KMS-11 (cell line): ENCODE results near the gene SMAD7.

Experiments used
- H2AFZ ChIP-seq: fragments of 200-600 bp; sonication (generic); 2 replicates; pipeline ENCODE4 v1.6.1; 2016; ENCODE audit warnings: antibody characterized with exemption, mixed run types, low read depth
- H3K27ac ChIP-seq: fragments of 200-600 bp; sonication (generic); 2 replicates; pipeline ENCODE4 v1.6.1; 2016; ENCODE audit warnings: mild to moderate bottlenecking, mixed run types
- H3K27me3 ChIP-seq: fragments of 200-600 bp; sonication (generic); 2 replicates; pipeline ENCODE4 v1.6.1; 2017; ENCODE audit warnings: mild to moderate bottlenecking, low read depth, mixed run types, moderate library complexity; ENCODE audit not compliant: insufficient read depth
- H3K36me3 ChIP-seq: fragments of 200-600 bp; sonication (generic); 2 replicates; pipeline ENCODE4 v1.6.1; 2017; ENCODE audit warnings: mild to moderate bottlenecking, mixed run types; ENCODE audit not compliant: insufficient read depth
- H3K4me1 ChIP-seq: fragments of 200-600 bp; sonication (generic); 2 replicates; pipeline ENCODE4 v1.6.1; 2016; ENCODE audit warnings: mild to moderate bottlenecking, low read depth, mixed run types; ENCODE audit not compliant: poor library complexity, severe bottlenecking
- H3K4me2 ChIP-seq: fragments of 200-600 bp; sonication (generic); 2 replicates; pipeline ENCODE4 v1.7.0; 2016; ENCODE audit warnings: mild to moderate bottlenecking, mixed run types
- H3K4me3 ChIP-seq: fragments of 200-600 bp; sonication (generic); IDR thresholded peaks from 2 replicates; pipeline ENCODE4 v1.6.1; 2017; ENCODE audit warnings: low read depth, low read length, mixed read lengths; ENCODE audit not compliant: insufficient read depth
- H3K79me2 ChIP-seq: fragments of 200-600 bp; sonication (generic); 2 replicates; pipeline ENCODE4 v1.6.1; 2016; ENCODE audit warnings: low read depth, mixed run types; ENCODE audit not compliant: insufficient read depth
- H3K9ac ChIP-seq: fragments of 200-600 bp; sonication (generic); 2 replicates; pipeline ENCODE4 v1.6.1; 2016; ENCODE audit warnings: mild to moderate bottlenecking, mixed run types
- H4K20me1 ChIP-seq: fragments of 200-600 bp; sonication (generic); 2 replicates; pipeline ENCODE4 v1.6.1; 2016; ENCODE audit warnings: mild to moderate bottlenecking, mixed run types; ENCODE audit not compliant: insufficient read depth
- TF ChIP-seq, protein P1 (sequence below): fragments of 200-600 bp; sonication (generic); conservative IDR thresholded peaks from 2 replicates; pipeline ENCODE4 v1.6.1; 2017; ENCODE audit warnings: low read depth, mild to moderate bottlenecking, antibody characterized with exemption, low read length, moderate library complexity, mixed read lengths

The SMAD7 gene

DNA sequence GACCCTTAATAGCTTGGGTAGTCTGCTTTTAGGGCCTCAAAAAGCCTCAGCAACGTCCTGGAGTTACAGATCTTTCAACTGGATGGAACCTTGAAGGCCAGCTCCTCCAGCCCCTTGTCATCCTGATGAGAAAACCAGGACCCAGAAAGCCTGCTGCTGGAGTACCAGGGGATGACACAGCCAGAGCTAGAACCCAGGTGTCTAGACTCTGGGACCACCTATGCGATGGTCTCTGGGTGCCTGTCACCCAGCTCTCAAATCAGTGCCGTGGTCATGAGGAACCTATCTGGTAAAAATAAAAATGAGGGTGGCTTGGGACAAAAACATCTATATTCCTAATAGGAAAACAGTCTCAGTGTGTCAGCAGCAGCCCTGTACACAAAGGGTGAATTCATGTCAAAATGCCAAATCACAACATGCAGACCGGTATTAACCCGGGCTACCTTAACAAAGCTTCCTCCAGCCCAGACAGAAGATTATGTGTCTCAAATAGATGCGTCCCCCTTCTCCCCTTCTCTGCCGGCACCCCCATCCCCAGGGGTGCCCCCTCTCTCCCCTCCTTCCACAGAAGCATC is 28.5 kb downstream of the SMAD7 start:
- TF ChIP-seq, protein P1, sequence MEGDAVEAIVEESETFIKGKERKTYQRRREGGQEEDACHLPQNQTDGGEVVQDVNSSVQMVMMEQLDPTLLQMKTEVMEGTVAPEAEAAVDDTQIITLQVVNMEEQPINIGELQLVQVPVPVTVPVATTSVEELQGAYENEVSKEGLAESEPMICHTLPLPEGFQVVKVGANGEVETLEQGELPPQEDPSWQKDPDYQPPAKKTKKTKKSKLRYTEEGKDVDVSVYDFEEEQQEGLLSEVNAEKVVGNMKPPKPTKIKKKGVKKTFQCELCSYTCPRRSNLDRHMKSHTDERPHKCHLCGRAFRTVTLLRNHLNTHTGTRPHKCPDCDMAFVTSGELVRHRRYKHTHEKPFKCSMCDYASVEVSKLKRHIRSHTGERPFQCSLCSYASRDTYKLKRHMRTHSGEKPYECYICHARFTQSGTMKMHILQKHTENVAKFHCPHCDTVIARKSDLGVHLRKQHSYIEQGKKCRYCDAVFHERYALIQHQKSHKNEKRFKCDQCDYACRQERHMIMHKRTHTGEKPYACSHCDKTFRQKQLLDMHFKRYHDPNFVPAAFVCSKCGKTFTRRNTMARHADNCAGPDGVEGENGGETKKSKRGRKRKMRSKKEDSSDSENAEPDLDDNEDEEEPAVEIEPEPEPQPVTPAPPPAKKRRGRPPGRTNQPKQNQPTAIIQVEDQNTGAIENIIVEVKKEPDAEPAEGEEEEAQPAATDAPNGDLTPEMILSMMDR: no peak
- Histone ChIP-seq H3K4me3 (no peak overlapping the region), H3K79me2 (peaks cover 98% of the 10 kb centered on the region), H3K9ac (peak overlapping the region; percentile 43; the same call in 1 of the 2 replicates), H3K4me2 (peak overlapping the region; percentile 92), H3K4me1 (peaks cover 98% of the 10 kb centered on the region), H2AFZ (no peak overlapping the region), H4K20me1 (no peaks in the 10 kb centered on the region), H3K36me3 (peaks cover 8% of the 10 kb centered on the region; the same call in 1 of the 2 replicates), H3K27ac (peak overlapping the region; percentile 92), H3K27me3 (no peaks in the 10 kb centered on the region)

DNA sequence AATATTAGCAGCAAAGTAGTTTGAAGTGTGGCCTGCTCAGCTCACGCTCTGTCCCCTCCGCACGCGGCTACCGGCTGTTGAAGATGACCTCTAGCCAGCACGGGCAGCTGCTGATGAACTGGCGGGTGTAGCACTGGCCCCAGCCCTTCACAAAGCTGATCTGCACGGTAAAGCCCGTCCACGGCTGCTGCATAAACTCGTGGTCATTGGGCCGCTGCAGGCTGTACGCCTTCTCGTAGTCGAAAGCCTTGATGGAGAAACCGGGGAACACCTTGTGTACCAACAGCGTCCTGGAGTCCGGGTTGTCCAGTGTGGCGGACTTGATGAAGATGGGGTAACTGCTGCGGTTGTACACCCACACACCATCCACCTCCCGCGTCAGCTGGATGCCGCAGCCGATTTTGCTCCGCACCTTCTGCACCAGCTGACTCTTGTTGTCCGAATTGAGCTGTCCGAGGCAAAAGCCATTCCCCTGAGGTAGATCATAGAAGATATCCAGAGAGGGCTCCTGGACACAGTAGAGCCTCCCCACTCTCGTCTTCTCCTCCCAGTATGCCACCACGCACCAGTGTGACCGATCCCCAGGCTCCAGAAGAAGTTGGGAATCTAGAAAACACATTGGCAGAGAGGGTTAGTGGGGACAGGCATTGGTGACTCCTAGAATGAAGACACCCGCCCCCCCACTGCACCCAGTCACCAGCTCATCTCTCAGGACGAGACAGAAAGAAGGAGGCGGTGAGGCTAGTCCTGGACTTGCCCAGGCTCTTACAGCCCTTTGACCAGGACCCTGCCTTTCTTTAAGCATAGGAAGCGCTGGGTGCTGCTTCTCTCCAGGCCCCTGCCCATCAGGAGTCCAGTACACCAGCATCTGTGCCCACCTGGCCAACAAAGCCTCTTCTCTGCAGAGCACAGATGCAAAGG is 29.2 kb downstream of the SMAD7 start:
- TF ChIP-seq, protein P1: no peak
- Histone ChIP-seq H3K4me1 (peaks cover 98% of the 10 kb centered on the region), H3K36me3 (peaks cover 8% of the 10 kb centered on the region; the same call in 1 of the 2 replicates), H4K20me1 (no peaks in the 10 kb centered on the region), H3K4me2 (peak overlapping the region; percentile 92; the same call in 1 of the 2 replicates), H3K27ac (peak overlapping the region; percentile 92; the same call in 1 of the 2 replicates), H3K9ac (peak overlapping the region; percentile 43; the same call in 1 of the 2 replicates), H3K27me3 (no peaks in the 10 kb centered on the region), H2AFZ (no peak overlapping the region), H3K4me3 (no peak overlapping the region), H3K79me2 (peaks cover 93% of the 10 kb centered on the region)

DNA sequence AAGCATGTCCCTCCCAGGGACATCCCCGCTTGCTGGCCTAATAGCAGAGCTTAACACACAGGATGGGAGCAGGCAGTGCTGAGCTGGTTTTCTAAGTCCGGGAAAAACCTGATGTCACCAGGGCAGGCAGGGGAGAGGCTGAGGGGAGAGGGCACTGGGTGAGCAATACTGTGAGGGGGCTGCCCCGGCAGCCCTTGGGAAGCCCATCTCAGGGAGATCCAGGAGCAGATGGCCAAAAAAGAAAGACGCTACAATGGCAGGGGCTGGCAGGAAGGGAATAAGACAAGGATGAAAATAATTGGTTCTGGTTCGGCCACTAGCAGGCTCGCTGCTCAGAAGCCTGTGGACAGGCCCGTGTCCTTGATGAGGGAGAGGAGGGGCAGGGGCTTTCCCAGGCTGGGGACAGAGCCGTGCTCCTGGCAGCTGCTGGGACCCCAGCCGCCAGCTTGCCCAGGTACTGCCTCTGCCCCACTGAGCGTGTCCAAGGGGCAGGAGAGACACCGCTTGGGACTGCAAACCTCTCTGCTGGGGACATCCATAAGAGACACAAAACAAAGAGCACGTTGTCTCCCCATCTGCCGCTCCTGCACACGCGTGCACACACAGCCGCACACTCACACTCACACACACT is 30.2 kb downstream of the SMAD7 start:
- H3K27ac ChIP-seq: peak overlapping the region; percentile 10; the same call in 1 of the 2 replicates
- TF ChIP-seq, protein P1: no peak
- peak overlapping the region; percentile 92; the same call in 1 of the 2 replicates for H3K4me2 ChIP-seq
- peaks cover 83% of the 10 kb centered on the region for H3K79me2 ChIP-seq
- H3K36me3 ChIP-seq: peaks cover 8% of the 10 kb centered on the region; the same call in 1 of the 2 replicates
- H3K27me3 ChIP-seq: no peaks in the 10 kb centered on the region
- no peak overlapping the region for H2AFZ ChIP-seq
- H4K20me1 ChIP-seq: no peaks in the 10 kb centered on the region
- H3K4me3 ChIP-seq: no peak overlapping the region
- H3K9ac ChIP-seq: no peak overlapping the region
- peaks cover 99% of the 10 kb centered on the region for H3K4me1 ChIP-seq

DNA sequence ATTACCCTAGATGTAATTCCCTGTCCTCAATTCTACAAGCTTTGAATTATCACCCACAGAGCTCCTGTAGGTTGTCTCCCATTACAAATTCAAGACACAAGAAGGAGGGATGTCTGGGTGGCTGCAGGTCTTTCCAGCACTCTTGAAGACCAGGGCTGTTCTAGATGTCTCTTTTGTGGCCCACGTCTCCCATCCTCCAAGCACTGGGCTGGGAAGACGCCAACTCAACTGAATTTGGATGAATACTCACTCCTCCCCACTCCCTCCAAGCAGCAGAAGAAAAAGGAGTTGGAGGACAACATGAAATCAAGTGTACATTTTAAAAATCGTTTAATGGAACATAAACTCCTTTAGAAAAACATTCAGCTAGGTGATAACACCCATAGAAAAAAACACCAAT is 31.2 kb downstream of the SMAD7 start:
- Histone ChIP-seq H3K4me3 (no peak overlapping the region), H3K79me2 (peaks cover 73% of the 10 kb centered on the region), H3K27me3 (no peaks in the 10 kb centered on the region), H4K20me1 (no peaks in the 10 kb centered on the region), H3K27ac (peak overlapping the region; percentile 94), H3K4me1 (peaks cover 99% of the 10 kb centered on the region), H3K4me2 (peak overlapping the region; percentile 92), H2AFZ (no peak overlapping the region), H3K9ac (no peak overlapping the region), H3K36me3 (peaks cover 8% of the 10 kb centered on the region; the same call in 1 of the 2 replicates)
- TF ChIP-seq, protein P1: no peak
